Stimulated activated CD4-positive, alpha-beta T cell treated with anti-CD3 and anti-CD28 coated beads, Interleukin-15, amount 100 ng/mL, for 24 hours (primary cell): ENCODE measurements around the gene MR1.

Experiments used
- DNase-seq: peaks from one replicate; pipeline ENCODE4 v3.0.0-alpha.2; 2020

Gene MR1

GRCh38 chr1:181092883-181093458 is 59.2 kb downstream of the MR1 start:
- DNase-seq: no peak

GRCh38 chr1:181094416-181095212 is 60.8 kb downstream of the MR1 start:
- no peak for DNase-seq

GRCh38 chr1:181095260-181095659 is 61.5 kb downstream of the MR1 start:
- no peak for DNase-seq

- no peak for DNase-seq
Measured at GRCh38 chr1:181095763-181096184, 62.0 kb downstream of the MR1 start.

GRCh38 chr1:181097242-181097641 is 63.5 kb downstream of the MR1 start:
- DNase-seq: no peak

GRCh38 chr1:181099152-181100014 is 65.6 kb downstream of the MR1 start:
- peak; percentile 66 for DNase-seq

GRCh38 chr1:181100015-181100905 is 66.5 kb downstream of the MR1 start:
- peak; percentile 69 for DNase-seq

GRCh38 chr1:181100934-181101333 is 67.2 kb downstream of the MR1 start:
- no peak for DNase-seq

GRCh38 chr1:181101581-181102226 is 67.9 kb downstream of the MR1 start:
- no peak for DNase-seq

- DNase-seq: no peak
Measured at GRCh38 chr1:181102841-181103240, 69.1 kb downstream of the MR1 start.

GRCh38 chr1:181103399-181103798 is 69.6 kb downstream of the MR1 start:
- DNase-seq: no peak

- no peak for DNase-seq
Measured at GRCh38 chr1:181104042-181104789, 70.4 kb downstream of the MR1 start.

- peak; percentile 53 for DNase-seq
Measured at GRCh38 chr1:181104790-181105133, 71.0 kb downstream of the MR1 start.

- peak; percentile 96 for DNase-seq
Measured at GRCh38 chr1:181105134-181106021, 71.6 kb downstream of the MR1 start.

GRCh38 chr1:181106022-181106312 is 72.2 kb downstream of the MR1 start:
- no peak for DNase-seq

- no peak for DNase-seq
Measured at GRCh38 chr1:181106479-181106878, 72.7 kb downstream of the MR1 start.

- DNase-seq: no peak
Measured at GRCh38 chr1:181107711-181108110, 73.9 kb downstream of the MR1 start.

GRCh38 chr1:181108304-181108867 is 74.6 kb downstream of the MR1 start:
- no peak for DNase-seq

GRCh38 chr1:181110013-181110412 is 76.2 kb downstream of the MR1 start:
- no peak for DNase-seq
